Transverse colon (tissue), 4 donors: ENCODE results near the gene MEP1A. TPM values are rescaled to one million over a fixed set of nuclear protein-coding genes. Genes with fewer than 3 reads are reported as not detected.

Experiments
- DNase-seq: peaks from one replicate; pipeline ENCODE4 v3.0.0-alpha.2; 2019
- H3K27ac ChIP-seq, 4 donors: fragments of 200-600 bp; sonication (generic); 2 replicates each; pipeline ENCODE4 v1.5.1; 2016 to 2018; ENCODE audit warnings: inconsistent platforms in 4 of 4
- H3K27me3 ChIP-seq: fragments of 200-600 bp; sonication (generic); 2 replicates; pipeline ENCODE4 v1.5.1; 2017; ENCODE audit warnings: inconsistent platforms
- H3K36me3 ChIP-seq, 4 donors: fragments of 200-600 bp; sonication (generic); 2 replicates each; pipeline ENCODE4 v1.5.1; 2017 to 2019; ENCODE audit warnings: inconsistent platforms in 4 of 4
- H3K4me1 ChIP-seq, 4 donors: fragments of 200-600 bp; sonication (generic); 2 replicates each; pipeline ENCODE4 v1.5.1; 2017 to 2020; ENCODE audit warnings: inconsistent platforms in 4 of 4
- H3K4me3 ChIP-seq, 4 donors: fragments of 200-600 bp; sonication (generic); 1 replicate in 1 of 4; 2 replicates in 3 of 4; pipeline versions ENCODE4 v1.5.1 to v1.6.1; 2017 to 2019; ENCODE audit warnings: inconsistent platforms in 4 of 4
- H3K9me3 ChIP-seq, 2 donors: fragments of 200-600 bp; sonication (generic); 2 replicates each; pipeline ENCODE4 v1.5.1; 2017 to 2019; ENCODE audit warnings: inconsistent platforms in 2 of 2
- EP300 ChIP-seq: sonication (generic); formaldehyde crosslinking; IDR thresholded peaks from one replicate; pipeline ENCODE4 v1.6.1; 2017; ENCODE audit warnings: antibody characterized with exemption, low read depth
- POLR2A ChIP-seq: fragments of 450-650 bp; IDR thresholded peaks from one replicate; pipeline ENCODE4 v1.6.1; 2016; ENCODE audit warnings: antibody characterized with exemption, mild to moderate bottlenecking, moderate library complexity
- POLR2AphosphoS5 ChIP-seq, 3 donors: sonication (generic); formaldehyde crosslinking; IDR thresholded peaks; one replicate each; pipeline ENCODE4 v1.6.1; 2016; ENCODE audit warnings: antibody characterized with exemption in 3 of 3
- WGBS, 2 donors: methylation state at CpG; one replicate each; pipeline ENCODE4 v1.1.5; 2018; ENCODE audit warnings: low coverage in 1 of 2; 5-methylcytosine and 5-hydroxymethylcytosine counted together
- in situ Hi-C, 4 donors: fragments of 200-750 bp; cut with MboI; loops; one replicate each; pipeline versions ENCODE4 v1.15.0 to v1.15.1; 2017; ENCODE audit warnings: low sequenced_read_pairs in 3 of 4, low pct_ligation_motif_present in 1 of 4, low pct_unique_long_range_greater_than_20kb in 1 of 4
- intact Hi-C: fragments of 100-400 bp; cut with DNase I; formaldehyde crosslinking; loops from one replicate; pipeline ENCODE4 v1.15.1; 2023; ENCODE audit warnings: low total_unique reads
- total RNA-seq, 4 donors: library from RNA; depleted of rRNA; stranded (reverse); fragments of >200 nt; gene quantifications; one replicate each; pipeline ENCODE4 v1.1.0, GENCODE V29; 2016
- TF ChIP-seq, protein P1 (sequence below), 5 experiments: fragments of 200-600 bp in 3 of 5; fragments of 450-650 bp in 2 of 5; sonication (generic) in 3 of 5; IDR thresholded peaks; 1 replicate in 2 of 5; 2 replicates in 3 of 5; pipeline ENCODE4 v1.5.1; 2016 to 2017; ENCODE audit warnings: antibody characterized with exemption in 5 of 5, inconsistent platforms in 3 of 5, mild to moderate bottlenecking in 2 of 5, moderate library complexity in 1 of 5

MEP1A gene
- total RNA-seq, 4 donors from 2014 or later, result 31.2 to 601 (median 223) TPM

- in situ Hi-C loops (no loop called here), intact Hi-C loops (no loop called here)
- whole genome bisulfite sequencing, 2 donors, result 89 to 100% methylated on average over 1 to 3 of the region's 3 CpGs
These were observed 4.4 kb upstream of the MEP1A start for GRCh38 chr6:46788791-46789190.

DNA sequence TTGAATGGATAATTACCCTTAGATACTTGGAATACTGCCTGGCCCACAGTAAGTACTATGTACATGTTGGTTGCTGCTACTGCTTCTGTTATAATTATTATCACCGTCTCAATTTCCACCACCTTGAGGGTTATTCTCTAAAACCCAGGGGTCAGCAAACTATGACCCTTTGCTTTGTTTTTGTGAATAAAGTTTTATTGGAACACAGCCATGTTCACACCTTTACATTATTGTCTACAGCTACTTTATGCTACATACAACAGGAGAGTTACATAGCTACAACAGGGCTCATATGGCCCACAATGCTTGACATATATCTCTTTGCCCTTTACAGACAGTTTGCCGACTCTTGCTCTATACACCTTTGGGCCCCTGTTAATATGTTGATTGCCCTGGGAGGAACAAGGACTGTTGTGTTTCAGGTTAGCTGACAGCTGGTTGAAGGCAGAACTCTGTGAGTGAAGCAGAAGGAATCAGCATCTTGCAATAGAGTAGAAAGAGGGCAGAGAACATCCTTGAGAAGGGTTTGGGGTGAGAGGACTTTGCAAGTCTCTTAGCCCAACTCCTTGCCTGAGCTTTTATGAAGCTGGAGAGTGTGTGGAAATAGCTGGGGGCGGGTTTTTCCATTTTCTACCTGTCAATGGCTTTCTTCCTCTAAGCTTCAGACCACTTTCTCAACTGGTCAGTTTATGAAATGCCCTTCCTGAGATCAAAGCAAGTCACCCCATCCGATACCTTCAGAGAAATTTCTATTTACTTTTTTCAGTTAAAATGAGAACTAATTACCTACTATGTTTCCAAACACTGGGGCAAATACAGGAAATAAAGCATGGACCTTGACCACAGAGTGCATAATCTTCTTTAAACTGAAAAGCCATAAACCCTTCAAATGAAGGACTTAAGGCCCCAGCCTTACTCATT lies 3.5 kb upstream of the MEP1A start:
- Histone ChIP-seq H3K27me3 (no peaks in the 10 kb centered on the region), H3K4me3 (no peak overlapping the region), H3K36me3 (no peaks in the 10 kb centered on the region), H3K27ac (peak overlapping the region; percentile 41 to 70 (median 60)), H3K4me1 (peaks cover 3 to 40% (median 16%) of the 10 kb centered on the region in 4 donors), H3K9me3 (no peaks in the 10 kb centered on the region)
- no peak for DNase-seq
- TF ChIP-seq, protein P1, sequence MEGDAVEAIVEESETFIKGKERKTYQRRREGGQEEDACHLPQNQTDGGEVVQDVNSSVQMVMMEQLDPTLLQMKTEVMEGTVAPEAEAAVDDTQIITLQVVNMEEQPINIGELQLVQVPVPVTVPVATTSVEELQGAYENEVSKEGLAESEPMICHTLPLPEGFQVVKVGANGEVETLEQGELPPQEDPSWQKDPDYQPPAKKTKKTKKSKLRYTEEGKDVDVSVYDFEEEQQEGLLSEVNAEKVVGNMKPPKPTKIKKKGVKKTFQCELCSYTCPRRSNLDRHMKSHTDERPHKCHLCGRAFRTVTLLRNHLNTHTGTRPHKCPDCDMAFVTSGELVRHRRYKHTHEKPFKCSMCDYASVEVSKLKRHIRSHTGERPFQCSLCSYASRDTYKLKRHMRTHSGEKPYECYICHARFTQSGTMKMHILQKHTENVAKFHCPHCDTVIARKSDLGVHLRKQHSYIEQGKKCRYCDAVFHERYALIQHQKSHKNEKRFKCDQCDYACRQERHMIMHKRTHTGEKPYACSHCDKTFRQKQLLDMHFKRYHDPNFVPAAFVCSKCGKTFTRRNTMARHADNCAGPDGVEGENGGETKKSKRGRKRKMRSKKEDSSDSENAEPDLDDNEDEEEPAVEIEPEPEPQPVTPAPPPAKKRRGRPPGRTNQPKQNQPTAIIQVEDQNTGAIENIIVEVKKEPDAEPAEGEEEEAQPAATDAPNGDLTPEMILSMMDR (IDR thresholded peaks at IDR 0.05), result no peak
- TF ChIP-seq POLR2AphosphoS5 (IDR thresholded peaks at IDR 0.05) (no peak), POLR2A (no peak), EP300 (no peak)
- intact Hi-C loops (no loop called here), in situ Hi-C loops (no loop called here)
- WGBS, 2 donors, result 42 to 54% methylated on average over 3 to 4 of the region's 4 CpGs

More at GRCh38 chr6:46788791-46789190, 4.4 kb upstream of the MEP1A start:
- no peaks in the 10 kb centered on the region for H3K9me3 ChIP-seq
- H3K36me3 ChIP-seq, result no peaks in the 10 kb centered on the region
- H3K27ac ChIP-seq, result peak overlapping the region in 2 of 4 donors; percentile 41 to 70
- H3K4me3 ChIP-seq, result no peak overlapping the region
- no peaks in the 10 kb centered on the region for H3K27me3 ChIP-seq
- TF ChIP-seq POLR2A (no peak), POLR2AphosphoS5 (IDR thresholded peaks at IDR 0.05) (no peak), EP300 (no peak)
- TF ChIP-seq, protein P1 (IDR thresholded peaks at IDR 0.05), result no peak
- no peak for DNase-seq
- H3K4me1 ChIP-seq, result peaks cover 3 to 36% (median 16%) of the 10 kb centered on the region in 4 donors

DNA sequence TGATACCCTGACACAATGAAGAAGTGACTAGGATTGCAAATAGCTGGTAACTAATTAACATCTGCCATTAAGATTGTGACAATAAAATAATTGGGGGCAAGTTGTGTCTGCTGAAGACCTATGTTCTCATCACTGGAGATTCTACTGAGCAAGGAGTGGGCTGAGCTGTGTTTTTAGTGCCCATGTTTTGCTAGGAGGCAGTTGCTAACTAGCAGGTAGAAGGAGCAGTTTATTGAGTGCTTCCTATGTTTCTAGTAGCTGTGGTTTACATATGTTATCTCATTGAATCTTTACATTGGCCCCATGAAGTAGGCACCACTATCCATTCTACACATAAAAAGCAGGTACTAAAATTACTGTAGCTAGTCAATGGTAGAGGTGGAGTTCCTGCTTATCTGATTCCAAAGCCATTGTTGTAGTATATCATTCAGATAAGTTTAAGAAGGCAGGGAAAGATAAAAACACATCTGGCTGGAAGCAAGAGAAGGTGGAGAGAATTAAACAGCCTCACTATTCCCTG lies 2.8 kb upstream of the MEP1A start:
- Histone ChIP-seq H3K4me1 (peaks cover 3 to 40% (median 16%) of the 10 kb centered on the region in 4 donors), H3K36me3 (no peaks in the 10 kb centered on the region), H3K4me3 (no peak overlapping the region), H3K27ac (peak overlapping the region; percentile 41 to 70 (median 60)), H3K9me3 (no peaks in the 10 kb centered on the region), H3K27me3 (no peaks in the 10 kb centered on the region)
- TF ChIP-seq, protein P1 (IDR thresholded peaks at IDR 0.05), result no peak
- peak in 1 of 3 donors; percentile 24 for TF ChIP-seq POLR2AphosphoS5 (IDR thresholded peaks at IDR 0.05)
- no peak for DNase-seq
- intact Hi-C loops (no loop called here), in situ Hi-C loops (no loop called here)

DNA sequence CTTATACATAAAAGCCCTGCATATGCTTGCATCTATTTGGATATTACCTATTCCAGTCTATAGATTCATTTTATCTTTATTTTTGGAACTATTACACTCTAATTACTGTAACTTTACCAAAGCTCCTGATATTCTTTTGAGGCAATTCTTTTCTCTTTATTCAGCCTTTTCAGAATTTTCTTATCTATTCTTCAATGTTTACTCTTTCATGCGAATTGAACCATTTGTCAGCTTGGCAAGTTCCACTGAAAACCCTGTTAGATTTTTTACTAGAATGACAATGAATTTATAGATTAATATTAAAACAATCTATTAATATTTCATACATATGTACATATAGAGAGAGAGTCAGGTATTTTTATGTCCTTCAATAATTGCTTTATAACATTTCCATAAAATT lies 554 bp upstream of the MEP1A start:
- 25 to 40% methylated on average over 1 of the region's 1 CpG for WGBS, 2 donors
- no peak for TF ChIP-seq POLR2A
- TF ChIP-seq, protein P1 (IDR thresholded peaks at IDR 0.05), result no peak
- TF ChIP-seq EP300, result no peak
- TF ChIP-seq POLR2AphosphoS5 (IDR thresholded peaks at IDR 0.05), result no peak
- in situ Hi-C loops (no loop called here), intact Hi-C loops (no loop called here)
- H3K4me1 ChIP-seq, result peaks cover 3 to 40% (median 14%) of the 10 kb centered on the region in 4 donors
- DNase-seq, result no peak
- no peaks in the 10 kb centered on the region for H3K9me3 ChIP-seq
- peak overlapping the region in 2 of 4 donors; percentile 32 to 52 for H3K27ac ChIP-seq
- no peaks in the 10 kb centered on the region for H3K27me3 ChIP-seq
- H3K36me3 ChIP-seq, result no peaks in the 10 kb centered on the region
- H3K4me3 ChIP-seq, result no peak overlapping the region
